ENCODE measurements around the gene LRRC15.

The LRRC15 gene

DNA sequence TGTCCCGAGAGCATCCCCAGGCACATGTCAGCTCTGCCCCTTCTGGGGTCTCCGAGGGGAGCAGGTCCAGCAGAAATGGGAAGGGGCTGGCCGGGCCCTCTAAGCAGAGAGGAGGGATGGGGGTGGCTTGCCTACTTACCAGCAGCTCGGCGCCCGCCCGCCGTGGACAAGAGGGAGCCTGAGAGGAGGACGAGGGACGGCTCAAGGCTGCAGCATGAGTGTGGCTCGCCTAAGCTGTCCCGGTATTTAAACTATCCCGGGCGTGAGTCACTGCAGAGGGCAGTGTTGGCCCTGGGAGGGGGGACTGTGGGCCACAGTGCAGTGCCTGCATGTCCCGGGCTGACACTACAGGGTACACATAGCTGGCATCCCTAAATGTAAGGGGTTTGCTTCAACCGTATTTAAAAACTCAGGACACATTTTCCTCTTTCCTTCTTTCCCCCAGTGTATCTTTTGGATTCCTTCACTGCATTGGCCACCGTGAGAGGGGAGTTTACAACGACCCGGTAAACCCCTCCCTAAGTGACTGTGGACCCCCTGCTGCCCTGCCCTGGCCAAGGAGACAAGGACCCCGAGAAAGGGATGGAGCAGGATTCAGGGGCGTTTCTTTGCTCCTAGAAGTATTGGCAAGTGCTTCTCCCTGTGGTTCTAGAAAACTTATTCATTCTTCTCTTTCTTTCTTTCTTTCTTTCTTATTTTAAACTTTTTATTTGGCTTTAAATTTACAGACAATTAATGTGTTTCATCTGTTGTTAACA is at the start of gene LRRC15:
TSS of gene LRRC15 (minus strand) at position 222 of the 758 bp plus-strand sequence. CDS start 8,700 bp downstream, outside the sequence.
- DNase-seq (ENCODE audit: low spot score): no peak

DNA sequence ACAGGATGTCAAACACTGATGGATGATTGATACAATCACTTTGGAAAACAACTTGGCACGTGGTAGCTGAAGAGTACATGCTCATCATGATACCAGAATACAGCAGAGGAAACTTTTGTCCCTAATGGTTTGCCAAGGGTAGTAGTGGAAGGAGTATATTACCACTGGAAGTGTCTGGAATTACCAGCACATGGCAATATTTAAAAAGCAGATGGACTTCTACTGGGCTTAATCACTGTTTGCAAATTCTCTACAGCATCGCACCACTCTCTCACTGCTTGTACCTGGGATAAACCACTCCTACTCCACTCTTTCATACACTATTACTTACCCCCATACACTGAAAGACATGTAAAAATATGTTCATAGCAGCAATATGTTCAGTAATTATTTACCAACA is 49.1 kb upstream of the LRRC15 start:
- DNase-seq (ENCODE audit: low spot score): no peak

DNA sequence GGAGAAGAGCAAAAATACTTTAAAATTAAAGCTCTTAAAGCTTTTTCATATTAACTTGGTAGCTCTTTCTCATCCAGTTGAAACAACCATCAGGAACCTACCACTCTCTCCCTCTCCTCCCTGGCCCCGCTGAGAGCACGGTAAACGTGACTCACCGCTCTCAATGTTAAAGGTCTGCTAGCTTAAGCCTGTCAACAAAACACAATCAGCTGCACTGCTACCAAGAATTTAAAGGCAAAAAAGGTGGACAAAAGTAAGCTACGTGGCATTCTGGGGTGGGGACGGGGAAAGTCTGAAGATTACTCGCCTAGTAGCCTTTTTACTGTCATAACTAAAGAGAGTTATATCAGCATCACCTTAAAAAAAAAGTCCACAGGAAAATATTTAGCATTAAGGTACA is 37.9 kb upstream of the LRRC15 start:
- no peak for DNase-seq (ENCODE audit: low spot score)

DNA sequence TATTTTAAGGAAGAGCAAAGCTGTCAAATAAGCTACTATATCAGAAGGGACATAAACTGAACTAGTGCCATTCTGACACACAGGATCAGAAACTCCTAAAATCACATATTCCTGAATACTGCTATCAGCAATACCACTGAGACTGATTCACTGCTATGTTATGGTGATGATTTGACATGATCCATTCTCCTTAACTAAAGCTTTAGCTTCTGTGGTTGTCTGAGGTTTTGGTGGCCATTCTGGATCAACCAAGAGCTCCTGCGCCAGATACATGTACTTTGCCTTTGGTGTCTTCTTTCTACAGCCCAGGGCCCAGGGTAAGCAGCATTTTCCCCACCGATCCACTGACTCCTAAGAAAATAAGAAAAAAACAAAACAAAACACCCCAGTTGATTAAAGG is 36.2 kb upstream of the LRRC15 start:
- DNase-seq (ENCODE audit: low spot score): no peak

DNA sequence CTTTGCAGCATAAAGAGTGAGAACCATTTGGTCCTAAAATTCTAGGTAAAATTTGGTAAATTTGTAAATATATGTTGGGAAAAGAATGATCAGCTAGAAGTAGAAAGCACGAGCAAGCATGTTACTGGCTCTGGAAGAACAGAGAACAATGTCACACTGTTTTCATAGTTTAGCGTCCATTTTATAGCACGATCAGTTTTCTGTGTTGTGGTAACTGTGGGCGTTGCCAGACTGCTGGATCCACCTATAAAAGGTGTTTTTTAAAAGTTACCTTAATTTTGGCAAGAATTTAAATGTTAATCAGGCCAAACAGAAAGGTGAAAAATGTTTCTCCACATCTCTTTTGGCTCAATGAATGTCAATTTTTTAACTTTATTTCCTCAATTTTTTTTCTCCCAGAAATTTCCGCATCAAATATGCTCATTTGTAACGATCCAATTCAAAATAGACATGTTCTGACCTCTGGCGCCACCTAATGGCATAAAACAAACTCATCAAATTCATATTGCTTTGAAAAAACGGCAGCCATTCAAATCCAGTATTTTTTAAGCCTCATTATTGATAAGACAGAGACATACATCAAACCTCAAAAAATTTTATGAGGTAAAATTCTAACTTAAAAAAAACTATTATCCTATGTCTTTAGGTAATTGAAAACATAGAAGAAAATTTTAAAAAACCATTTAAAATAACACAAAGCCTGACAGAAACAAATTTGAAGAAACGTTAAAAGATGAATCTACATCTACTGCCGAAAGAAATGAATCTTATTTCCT is 35.0 kb upstream of the LRRC15 start:
- peak; percentile 51 for DNase-seq (ENCODE audit: low spot score)

DNA sequence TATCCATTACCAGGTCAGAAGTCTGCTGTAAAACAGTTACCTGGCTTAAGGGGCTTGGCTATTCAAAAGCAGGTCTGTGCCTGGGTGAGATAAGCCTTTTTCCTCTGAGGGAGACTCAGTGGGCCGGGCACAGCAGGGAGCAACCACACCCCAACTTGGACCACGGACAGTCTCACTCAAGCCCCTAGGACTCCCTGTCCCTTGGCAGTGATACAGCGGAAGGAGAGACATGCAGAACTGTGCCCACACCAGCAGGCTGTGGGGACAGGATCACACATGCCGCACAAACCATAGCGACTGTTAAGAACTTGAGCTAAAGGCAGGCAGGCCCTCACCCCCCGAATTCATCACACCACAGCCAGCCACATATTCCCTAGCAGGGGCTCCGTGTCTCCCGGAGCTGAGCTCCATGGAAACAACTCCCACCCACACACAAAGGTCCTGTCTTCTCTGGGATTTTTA is 32.4 kb upstream of the LRRC15 start:
- DNase-seq (ENCODE audit: low spot score): no peak

DNA sequence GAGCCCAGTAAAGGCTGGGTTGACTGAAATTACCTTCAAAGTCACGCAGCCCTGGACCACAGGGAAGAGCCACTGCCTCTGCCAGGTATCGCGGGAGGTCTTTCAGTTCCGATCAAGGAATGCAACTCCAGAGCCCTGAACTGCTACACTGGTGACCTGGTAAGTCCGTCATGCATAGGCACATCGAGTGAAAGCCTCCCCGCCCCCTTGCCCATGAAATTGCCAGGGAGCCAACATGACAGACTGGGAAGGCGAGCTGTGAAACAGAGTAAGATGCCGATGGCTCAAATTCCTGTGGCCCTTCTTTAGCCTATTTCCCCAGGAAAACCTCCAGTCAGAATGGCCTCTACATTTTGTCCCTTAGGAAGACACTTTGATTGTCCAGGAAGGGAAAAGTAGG is 31.8 kb upstream of the LRRC15 start:
- DNase-seq (ENCODE audit: low spot score): no peak

DNA sequence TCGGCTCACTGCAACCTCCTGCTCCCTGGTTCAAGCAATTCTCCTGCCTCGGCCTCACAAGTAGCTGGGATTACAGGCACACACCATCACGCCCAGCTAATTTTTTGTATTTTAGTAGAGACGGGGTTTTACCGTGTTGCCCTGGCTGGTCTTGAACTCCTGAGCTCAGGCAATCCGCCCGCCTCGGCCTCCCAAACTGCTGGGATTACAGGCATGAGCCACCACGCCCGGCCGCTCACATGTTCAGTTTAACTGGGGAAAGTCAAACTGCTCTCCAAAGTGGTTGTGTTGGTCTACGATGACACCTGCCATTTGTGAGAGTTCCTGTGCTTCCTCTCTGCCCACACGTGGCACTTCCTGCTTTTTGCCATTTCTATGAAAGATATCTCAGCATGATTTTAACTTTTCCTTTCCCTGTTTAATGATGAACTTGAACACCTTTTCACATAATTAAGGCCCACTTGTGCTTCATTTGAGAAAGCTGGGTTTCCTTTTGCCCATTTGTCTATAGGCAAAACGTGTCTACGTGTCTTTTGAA is 30.4 kb upstream of the LRRC15 start:
- DNase-seq (ENCODE audit: low spot score): no peak

DNA sequence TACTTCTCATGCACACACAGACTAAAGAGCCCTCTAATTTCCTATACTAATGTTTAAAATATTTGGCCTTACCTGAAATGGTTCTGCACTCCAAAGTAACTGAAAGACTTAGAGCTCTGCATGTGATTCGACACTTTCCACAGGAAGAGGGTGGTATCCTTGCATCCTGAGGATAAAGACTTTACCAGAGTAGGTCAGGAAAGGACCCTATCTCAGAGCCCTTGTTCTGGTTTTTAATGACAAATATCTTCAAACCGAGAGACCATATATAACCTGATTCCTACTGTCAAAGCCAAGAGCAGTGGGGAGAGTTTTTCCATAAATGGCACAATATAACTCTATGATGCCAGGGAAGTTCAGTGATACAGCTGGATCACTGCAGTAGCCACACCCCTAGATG is 29.6 kb upstream of the LRRC15 start, which contains the start of gene GP5:
TSS of gene GP5 (minus strand) at position 101 of the 400 bp plus-strand sequence. CDS start 984 bp downstream, outside the sequence.
- no peak for DNase-seq (ENCODE audit: low spot score)

DNA sequence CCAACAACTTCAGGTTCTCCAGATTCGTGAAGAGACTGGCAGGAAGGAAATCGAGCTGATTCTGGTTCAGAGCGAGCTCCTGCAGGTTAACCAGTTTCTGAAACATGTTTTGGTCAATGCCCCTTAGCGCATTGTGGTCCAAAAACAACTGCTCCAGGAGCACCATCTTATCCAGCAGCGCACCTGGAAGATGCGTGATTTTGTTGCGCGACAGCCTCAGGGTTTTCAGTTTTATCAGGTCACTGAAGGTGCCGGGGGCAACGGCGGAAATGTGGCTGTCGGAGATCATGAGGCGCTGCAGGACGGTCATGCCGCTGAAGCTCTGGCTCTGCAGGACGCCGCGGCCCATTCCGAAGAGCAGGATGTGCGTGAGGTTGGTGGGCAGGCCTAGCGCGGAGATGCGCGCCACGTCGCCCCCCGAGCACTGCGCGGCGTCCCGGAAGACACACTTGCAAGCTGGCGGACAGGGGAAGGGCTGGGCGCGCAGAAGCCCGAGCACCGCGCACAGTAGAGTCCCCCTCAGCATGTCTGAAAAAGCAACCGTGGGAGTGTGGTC is 28.3 kb upstream of the LRRC15 start:
- DNase-seq (ENCODE audit: low spot score): no peak

DNA sequence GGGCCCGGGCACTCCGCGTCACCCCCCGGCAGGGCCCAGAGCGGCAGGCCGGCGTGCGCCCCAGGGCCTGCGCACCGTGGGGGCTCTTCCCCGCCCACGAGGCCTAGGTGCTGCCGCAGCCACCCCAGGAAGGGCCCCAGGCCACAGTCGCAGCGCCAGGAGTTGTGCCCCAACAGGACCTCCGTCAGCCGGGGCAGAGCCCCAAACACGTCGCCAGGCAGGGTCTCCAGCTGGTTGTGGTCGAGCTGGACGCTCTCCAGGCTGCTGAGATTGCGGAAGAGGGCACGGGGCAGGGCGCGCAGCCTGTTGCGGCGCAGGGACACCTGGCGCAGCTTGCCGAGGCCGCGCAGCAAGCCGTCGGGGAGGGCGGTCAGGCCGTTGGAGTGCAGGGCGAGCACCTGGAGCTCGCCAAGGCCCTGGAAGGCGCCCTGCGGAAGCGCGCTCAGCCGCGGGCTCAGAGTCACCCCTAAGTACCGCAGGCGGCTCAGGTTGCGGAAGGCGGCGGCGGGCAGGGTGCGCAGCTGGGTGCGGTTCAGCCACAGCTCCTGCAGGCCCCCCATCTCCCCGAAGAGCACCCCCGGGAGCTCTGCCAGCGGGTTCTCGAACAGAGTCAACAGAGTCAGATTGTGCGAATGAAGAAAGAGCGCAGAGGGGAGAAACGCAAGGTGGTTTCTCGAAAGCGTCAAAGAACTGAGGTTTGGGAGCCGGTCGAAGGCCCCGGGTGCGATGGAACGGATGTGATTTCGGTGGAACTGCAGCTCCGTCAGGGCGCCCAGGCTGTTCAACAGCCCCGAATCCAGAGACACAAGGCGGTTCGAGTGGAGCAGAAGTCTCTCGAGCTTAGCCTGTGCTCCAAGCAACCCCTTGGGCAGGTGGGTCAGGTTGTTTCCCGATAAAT is 27.6 kb upstream of the LRRC15 start:
- no peak for DNase-seq (ENCODE audit: low spot score)

DNA sequence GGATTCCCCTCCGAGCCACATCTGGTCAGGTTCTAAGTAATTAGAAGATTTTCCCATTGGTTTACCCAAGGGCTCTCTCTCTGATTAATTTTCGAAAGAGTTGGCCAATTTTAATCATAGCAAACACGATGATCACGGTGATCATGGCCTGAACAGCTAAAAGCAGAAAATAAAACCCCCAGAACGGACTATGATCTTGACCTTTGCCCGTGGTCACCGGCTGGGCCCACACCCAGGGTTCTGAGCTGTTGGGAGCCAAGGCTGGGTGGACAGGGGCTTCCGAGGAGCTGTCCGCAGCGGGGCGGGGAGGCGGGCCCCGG is 27.0 kb upstream of the LRRC15 start:
- no peak for DNase-seq (ENCODE audit: low spot score)

DNA sequence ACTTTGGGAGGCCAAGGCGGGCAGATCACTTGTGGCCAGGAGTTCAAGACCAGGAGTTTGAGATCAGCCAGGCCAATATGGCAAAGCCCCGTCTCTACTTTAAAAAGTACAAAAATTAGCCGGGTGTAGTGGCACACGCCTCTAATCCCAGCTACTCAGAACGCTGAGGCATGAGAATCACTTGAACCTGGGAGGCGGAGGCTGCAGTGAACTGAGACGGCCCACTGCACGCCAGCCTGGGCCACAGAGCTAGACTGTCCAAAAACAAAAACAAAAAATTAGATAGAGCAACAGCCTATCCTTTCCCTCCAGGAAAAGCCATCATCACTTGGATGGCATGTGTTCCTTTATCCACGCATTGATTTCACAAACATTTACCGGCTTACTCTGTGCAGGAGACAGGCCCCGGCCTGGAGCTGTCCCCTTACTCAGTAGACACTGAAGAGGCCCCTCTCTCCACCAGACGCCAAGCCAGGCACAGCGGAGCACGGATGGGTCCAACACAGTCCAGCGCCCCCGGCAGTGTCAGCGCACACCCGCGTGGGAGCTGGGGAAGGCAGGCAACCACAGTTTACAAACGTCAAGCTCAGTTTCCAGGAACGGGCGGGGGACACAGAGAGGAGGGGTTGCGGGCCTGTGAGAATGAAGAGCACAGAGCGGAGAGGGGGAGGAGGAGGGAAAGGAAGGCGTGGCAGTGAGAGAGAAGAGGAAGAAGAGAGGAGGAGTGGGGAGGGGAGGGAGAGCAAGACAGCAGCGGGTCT is 26.4 kb upstream of the LRRC15 start:
- DNase-seq (ENCODE audit: low spot score): no peak

DNA sequence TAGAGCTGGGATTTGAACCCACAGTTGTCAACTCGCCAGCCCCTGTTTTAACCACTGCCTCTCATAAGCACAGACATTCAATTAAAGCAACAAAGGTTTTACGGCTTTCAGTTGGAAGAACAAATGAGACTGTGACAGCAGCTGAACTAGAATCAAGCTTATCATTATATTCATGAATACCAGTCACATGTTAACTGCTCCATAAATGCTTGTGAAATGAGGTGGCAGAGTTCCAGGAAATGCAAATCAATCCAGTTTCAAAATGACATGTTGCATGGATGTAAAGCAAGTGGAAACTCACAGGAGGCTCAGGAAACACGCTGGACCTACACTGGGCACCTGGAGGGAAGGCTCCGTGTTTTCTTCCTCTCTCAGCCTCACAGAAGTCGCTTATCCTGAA is 25.7 kb upstream of the LRRC15 start:
- DNase-seq (ENCODE audit: low spot score): peak; percentile 70

DNA sequence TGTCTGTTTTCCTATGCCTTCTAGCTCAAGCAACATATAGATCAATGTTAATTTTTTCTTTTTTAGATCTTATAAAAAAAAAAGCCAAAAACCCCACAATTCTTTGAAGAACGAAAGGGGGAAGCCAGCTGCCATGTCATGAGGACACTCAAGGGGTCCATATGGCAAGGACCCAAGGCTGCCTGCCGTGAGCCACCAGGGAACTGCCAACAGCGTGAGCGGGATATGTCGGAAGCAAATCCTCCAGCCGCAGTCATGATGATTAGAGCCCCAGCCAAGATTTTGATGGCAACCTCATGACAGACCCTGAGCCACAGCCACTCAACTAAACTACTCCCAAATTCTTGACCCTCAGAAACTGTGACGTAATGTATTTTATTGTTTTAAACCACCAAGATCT is 23.0 kb upstream of the LRRC15 start:
- no peak for DNase-seq (ENCODE audit: low spot score)

DNA sequence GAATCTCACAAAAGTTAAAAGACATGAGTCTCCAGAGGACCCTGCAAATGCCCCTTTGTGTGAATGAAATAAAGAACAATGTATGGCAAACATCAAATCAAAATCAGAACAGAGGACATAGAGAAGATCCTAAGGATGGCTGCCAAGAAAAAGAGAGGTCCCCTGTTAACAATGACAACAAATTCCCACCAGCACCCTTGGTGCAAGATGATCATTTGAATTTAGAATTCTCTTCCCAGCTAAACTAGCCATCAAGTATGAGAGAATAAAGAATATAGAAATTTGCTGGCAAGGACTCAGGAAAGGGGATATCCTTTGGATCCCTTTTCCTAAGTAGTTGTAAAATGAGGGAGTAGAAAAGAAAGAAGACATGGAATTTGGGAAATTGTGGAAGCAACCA is 21.3 kb upstream of the LRRC15 start:
- no peak for DNase-seq (ENCODE audit: low spot score)

DNA sequence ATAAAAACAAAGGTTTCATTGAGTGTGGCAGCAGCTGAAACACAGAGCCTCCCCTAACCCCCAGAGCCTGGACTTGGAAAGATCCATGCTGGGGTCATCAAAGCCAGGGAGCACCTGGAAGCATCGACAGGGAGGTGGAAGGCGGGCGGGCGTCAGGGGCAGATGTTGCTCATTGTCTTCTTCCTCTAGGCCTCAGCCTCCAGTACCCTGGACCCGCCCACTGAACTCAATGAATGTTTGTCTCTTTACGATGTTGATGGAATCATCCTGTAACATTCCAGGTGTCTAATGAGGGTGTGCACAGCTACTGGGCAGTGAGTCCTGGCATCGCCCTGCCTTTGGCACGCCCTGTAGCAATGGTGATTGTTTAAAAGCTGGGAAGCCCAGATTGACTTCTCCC is 19.7 kb upstream of the LRRC15 start:
- no peak for DNase-seq (ENCODE audit: low spot score)

DNA sequence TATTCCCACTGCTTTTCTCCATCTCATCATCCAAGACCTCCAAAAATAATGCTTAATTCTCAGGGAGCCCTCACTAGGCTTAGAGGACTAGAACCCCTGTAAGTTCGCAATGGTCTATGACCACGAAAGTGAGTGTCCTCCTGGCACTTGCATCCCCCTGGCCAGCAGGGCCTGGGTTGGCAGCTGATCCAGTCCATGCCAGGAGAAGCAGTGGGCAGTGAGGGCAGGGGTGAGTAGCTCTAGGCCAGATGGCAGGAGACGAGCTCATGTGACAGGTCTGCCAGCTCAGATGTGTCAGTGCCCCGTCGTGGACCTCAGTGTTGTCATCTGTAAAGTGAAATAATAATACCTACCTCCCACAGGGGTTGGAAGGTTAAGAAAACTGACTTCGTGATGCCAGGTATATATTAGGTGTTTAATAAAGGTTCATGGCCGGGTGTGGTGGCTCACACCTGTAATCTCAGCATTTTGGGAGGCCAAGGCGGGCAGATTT is 18.4 kb upstream of the LRRC15 start:
- no peak for DNase-seq (ENCODE audit: low spot score)

DNA sequence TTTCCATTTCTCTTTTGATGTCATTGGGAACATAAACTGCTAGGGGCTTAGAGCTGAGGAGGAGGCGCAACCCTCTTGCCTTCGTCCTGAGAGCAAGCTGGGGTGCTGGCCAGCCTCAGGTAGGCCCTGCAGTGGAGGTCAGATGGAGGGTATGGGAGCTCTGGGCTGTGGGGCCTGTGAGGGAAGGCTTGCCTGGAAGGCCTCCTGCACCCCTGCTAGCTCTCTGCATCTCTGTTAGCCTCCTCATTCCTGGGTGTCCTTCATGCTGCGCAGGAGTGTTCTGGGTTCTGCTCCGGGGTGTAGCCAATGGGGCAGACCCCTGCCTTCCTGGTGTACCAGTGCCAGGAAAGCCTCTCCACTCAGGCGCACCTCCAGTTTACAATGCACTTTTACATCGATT is 17.7 kb upstream of the LRRC15 start:
- no peak for DNase-seq (ENCODE audit: low spot score)

DNA sequence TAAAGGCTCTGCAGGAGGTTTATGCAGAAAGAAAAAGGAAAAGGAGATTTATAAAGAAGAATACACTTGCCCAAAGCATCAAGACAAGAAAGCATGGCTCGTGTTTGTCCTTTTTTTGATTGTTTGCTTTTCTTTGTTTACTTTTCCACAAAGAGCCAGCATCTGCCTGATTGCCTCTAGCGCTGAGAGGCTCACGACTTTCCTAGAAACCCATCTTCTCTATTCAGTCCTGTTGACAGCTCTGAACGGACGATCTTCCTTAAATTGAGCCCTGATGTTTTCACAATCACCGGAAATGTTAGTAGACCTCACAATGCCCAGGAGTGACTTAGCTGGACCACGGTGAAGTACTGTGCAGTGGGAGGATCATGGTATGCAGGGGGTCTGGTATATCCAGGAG is 17.1 kb upstream of the LRRC15 start:
- DNase-seq (ENCODE audit: low spot score): no peak

DNA sequence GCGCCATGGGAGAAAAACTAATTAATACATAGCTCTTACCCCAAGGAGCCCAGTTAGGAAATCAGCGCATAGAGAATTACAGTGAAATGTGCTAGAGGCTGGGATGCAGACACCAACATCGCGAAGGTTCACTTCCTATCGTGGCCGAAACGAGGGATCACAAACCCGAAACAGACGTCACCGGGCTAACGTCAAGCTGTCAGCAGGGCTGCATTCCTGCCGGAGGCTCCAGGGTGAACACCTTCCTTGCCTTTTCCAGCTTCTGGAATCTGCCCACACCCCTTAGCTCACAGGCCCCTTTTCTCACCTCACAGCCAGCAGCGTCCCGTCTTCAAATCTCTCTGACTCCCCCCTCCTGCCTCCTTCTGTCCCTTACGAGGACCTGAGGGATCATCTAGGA is 16.5 kb upstream of the LRRC15 start:
- no peak for DNase-seq (ENCODE audit: low spot score)
